Measurements from ENCODE around the gene ELF1.

Gene ELF1

GRCh38 chr13:41019011-41019487 is at the start of gene ELF1:
Gene ELF1 (minus strand): TSS chr13:41019316. CDS start chr13:40982054, 37,262 bp downstream.
- peak; percentile 96 for FAIRE-seq

GRCh38 chr13:41065078-41065477 is 46.0 kb upstream of the ELF1 start:
- FAIRE-seq = no peak

More at GRCh38 chr13:41019011-41019487, at the start of gene ELF1:
- peak; percentile 65 for DNase-seq (ENCODE audit: extremely low spot score, insufficient read length, low read depth)

GRCh38 chr13:41064493-41064892 is 45.4 kb upstream of the ELF1 start:
- DNase-seq (ENCODE audit: extremely low spot score, insufficient read length, low read depth) = no peak
- no peak for FAIRE-seq

More at GRCh38 chr13:41065078-41065477, 46.0 kb upstream of the ELF1 start:
- DNase-seq (ENCODE audit: extremely low spot score, insufficient read length, low read depth) = no peak

DNA sequence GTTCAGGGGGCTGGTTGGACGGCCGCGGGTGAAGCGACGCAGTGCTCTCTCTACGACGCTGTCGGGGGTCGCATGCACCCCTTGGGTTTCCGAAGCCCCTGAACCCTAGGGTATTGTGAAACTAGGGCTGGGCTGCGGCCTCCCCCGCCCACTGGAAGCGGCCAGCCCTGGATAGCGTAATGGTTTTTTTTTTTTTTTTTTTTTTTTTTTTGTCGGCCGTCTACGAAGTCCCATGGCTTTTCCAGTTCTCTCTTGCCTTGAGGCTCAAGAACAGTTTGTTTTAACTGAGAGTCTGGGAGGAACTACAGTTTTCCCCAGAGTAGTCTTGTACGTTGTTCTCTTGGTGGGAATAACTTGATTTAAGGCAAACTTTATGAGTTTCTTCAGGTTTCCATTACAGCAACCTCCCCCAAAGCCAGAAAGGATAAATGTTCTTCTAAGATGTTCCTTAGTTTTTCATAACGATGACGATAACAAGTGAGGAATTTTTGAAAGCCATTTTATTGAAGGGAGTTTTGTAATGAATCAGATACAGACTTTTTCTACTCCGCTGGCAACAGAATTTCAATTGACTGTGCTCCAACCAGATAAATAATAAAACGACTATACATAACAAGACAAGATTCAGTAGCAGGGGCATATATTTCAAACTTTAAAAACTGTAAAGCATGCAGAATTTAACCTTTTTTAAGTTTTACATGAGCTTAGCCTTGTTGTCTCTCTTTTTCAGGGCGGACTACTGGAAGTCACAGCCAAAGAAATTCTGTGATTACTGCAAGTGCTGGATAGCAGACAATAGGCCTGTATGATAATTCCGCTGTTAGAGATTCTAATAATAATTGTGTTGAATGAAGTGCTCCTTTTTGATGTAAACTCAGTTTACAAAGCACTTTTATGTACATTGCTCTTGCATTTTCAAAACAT is 43.1 kb upstream of the ELF1 start:
- FAIRE-seq (no peak), DNase-seq (ENCODE audit: extremely low spot score, insufficient read length, low read depth) (no peak)

GRCh38 chr13:41061075-41061913 is 42.2 kb upstream of the ELF1 start, which contains the start of gene WBP4:
Gene WBP4 (plus strand): TSS chr13:41061509. CDS start chr13:41061674, 165 bp downstream.
- peak; percentile 68 for DNase-seq (ENCODE audit: extremely low spot score, insufficient read length, low read depth)
- FAIRE-seq = no peak

GRCh38 chr13:41060724-41061074 is 41.6 kb upstream of the ELF1 start:
- DNase-seq (ENCODE audit: extremely low spot score, insufficient read length, low read depth) (peak; percentile 38), FAIRE-seq (no peak)

- peak; percentile 92 for FAIRE-seq
- DNase-seq (ENCODE audit: extremely low spot score, insufficient read length, low read depth) = peak; percentile 45
Observed at GRCh38 chr13:41060082-41060723, 41.1 kb upstream of the ELF1 start.

GRCh38 chr13:41059456-41060081 is 40.5 kb upstream of the ELF1 start:
- no peak for DNase-seq (ENCODE audit: extremely low spot score, insufficient read length, low read depth)
- FAIRE-seq = peak; percentile 50

GRCh38 chr13:41058295-41059070 is 39.4 kb upstream of the ELF1 start:
- DNase-seq (ENCODE audit: extremely low spot score, insufficient read length, low read depth) (no peak), FAIRE-seq (no peak)

GRCh38 chr13:41056826-41057711 is 38.0 kb upstream of the ELF1 start:
- FAIRE-seq (no peak), DNase-seq (ENCODE audit: extremely low spot score, insufficient read length, low read depth) (no peak)

DNA sequence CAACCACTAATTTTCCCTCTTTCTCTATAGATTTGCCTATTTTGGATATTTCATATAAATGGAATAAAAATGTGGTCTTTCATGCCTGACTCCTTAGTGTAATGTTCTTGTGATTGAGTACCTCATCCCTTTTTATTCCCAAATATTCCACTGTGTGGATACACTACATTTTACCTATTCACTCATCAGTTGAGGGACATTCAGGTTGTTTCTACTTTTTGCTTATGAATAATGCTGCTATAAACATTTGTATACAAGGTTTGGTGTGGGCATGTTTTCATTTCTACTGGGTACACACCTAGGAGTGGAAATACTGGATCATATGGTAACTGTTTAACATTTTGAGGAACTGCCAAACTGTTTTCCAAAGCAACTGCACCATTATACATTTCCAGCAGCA is 37.1 kb upstream of the ELF1 start:
- DNase-seq (ENCODE audit: extremely low spot score, insufficient read length, low read depth) = no peak
- no peak for FAIRE-seq

DNA sequence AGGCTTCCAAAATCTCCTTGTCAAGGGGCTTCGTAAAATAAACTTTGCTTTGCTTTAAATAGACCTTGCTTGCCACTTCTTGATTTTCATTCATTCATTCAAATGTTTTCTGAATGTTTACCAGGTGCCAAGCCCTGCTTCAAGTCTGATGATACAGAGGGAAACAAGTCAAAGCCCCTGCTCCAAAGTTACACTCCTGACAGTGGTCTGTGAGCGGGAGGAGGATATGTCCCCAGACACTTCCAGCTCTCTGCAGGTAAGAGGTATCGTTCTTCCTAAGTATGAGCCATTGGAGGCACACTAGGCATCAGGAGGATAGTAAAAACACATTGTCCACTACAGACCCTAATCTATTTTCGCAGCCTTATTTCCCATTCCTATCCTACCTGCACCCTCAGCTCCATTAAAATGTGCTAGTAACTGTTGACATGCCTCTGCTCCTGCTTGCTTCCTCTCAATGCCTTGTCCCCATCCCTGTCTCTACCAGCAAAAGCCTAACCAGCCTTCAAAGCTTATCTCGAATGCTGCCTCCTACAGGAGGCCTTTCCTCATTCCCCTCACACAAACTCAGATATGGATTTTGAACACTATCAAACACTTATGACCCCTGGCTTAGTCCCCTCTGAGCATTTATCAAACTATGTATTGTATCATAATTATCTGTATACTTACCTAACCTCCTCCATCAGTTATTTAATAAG is 36.0 kb upstream of the ELF1 start:
- DNase-seq (ENCODE audit: extremely low spot score, insufficient read length, low read depth) (no peak), FAIRE-seq (no peak)

GRCh38 chr13:41054212-41054877 is 35.2 kb upstream of the ELF1 start:
- DNase-seq (ENCODE audit: extremely low spot score, insufficient read length, low read depth) (no peak), FAIRE-seq (peak; percentile 83)

DNA sequence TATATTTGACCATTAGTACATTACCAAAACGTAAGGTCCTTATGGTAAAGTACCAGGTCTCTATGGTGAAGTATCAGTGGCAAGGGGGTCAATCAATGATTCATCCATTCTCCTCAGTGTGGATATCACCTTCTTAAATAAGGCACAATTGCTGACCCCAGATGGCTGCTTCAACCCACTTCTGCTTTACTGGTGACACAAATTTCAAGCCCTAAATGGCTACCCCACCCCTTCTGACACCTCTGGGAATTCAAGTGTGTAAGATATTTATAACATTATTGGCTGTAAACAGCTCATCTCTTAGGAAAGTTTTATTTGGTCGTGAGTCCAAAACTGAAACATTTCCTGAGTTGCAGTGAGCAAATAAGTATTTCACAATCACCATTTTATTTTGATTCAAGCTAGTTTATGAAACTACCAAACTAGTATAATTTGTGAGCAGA is 34.3 kb upstream of the ELF1 start:
- DNase-seq (ENCODE audit: extremely low spot score, insufficient read length, low read depth) (no peak), FAIRE-seq (peak; percentile 89)

DNA sequence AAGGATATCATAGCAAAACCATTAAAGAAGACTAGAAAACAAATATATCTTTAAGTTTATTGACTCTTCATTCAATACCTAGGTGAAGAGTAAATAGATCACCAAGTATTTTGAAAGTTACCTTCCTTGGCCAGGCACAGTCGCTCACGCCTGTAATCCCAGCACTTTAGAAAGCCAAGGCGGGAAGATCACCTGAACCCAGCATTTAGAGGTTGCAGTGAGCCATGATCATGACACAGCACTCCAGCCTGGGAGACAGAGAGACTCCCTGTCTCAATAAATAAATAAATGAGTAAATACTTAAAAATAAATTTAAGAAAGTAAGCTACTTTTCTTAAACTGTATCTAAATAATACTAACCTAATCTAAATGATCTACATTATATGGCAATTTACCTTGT is 33.3 kb upstream of the ELF1 start:
- no peak for DNase-seq (ENCODE audit: extremely low spot score, insufficient read length, low read depth)
- no peak for FAIRE-seq

DNA sequence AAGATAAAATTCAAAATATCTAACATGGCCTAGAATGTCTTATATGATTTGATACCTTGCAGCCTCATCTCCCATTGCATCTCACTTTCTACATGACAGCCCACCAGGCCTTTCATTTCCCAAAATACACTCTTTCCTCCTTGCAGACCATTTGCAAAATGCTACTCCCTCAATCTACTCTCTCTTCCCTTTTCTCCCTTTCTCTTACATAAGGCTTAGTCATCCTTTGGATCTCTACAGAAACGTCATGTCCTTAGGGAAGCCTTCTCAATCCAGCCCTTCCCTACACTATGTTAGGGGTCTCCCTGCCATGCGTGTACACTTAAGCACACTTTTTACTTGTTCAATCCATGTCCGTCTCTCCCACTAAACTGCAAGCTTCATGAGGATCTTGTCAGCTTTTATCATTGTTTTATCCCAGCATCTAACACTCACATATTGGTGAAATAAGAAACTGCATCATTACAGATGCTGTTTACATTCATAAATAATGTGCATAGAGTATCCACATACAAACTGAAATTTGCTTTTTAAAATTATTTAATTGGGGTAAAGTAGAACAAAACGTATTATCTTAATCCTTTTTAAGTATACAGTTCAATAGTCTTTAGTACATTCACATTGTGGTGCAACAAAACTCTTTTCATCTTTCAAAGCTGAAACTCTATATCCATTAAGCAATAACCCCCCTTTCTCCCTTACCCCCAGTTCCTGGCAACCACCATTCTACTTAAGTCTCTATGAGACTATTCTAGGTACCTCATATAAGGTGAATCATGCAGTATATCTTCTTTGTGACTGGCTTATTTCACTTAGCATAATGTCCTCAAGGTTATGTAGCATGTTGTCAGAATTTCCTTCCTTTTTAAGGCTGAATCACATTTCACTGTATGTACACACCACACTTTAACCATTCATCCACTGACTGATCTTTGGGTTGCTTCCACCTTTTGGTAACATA is 30.6 kb upstream of the ELF1 start:
- DNase-seq (ENCODE audit: extremely low spot score, insufficient read length, low read depth) (no peak), FAIRE-seq (no peak)

Data from GM18507 (cell line).